GM21825 (cell line): ENCODE measurements around the gene ALDH4A1.
"Not testable (repeated sequence)": the region's sequence is repeated elsewhere in the genome, so short reads cannot be mapped to it uniquely, and the experiment has no call there.

Source experiments
- ATAC-seq: cut with Tn5 transposase; IDR thresholded peaks from one replicate; pipeline ENCODE4 v1.9.1; 2021; ENCODE audit warnings: mild to moderate bottlenecking, moderate library complexity; ENCODE audit not compliant: unreplicated experiment

ALDH4A1 gene

GRCh38 chr1:18879215-18879790, 23.1 kb downstream of the ALDH4A1 start:
- ATAC-seq, result no peak

DNA sequence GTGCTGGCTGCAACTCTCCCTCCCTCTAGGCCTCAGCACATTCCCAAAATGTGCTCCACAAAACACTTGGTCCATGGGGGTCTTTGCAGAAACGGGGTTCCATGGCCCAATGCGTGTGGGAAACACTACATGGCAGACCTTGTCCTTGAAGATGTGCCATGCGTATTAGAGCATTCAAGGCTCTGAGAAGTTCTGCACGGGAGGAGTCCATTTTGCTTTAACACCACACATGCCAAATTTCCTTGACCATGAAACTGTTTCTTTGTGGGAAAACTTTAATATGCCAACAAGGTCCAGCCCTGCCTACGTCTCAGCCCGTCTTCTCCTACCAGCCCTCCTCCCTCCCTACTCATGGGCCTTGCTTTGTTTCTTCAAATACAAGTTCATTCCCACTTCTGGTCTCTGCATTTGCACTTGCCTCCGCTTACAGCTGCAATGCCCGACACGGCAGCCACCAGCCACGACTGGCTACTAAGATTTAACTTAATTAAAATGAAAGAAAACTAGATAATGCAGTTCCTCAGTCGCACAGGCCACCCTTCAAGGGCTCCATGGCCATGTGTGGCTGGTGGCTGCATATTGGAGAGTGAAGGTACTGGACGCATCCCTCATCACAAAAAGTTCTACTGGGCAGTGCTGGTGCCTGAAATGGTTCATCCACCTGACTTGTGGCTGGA, 23.7 kb downstream of the ALDH4A1 start:
- no peak for ATAC-seq

DNA sequence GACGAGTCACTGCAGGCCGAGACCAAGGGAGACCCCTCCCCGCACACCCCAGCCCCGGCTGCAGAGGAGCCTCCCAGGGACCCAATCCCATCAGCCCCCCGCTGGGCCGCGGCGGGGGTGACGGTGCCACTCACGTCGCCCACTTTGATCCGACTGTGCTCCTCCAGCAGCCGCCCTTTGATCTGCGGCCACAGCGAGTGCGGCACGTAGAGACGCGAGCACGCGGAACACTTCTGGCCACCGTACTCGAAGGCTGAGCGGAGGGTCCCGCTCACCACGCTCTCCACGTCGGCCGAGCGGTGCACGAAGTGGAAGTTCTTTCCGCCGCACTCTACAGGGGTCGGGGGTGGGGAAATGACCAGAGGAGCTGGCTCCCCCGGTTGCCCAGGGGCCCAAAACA, 25.1 kb downstream of the ALDH4A1 start:
- no peak for ATAC-seq

DNA sequence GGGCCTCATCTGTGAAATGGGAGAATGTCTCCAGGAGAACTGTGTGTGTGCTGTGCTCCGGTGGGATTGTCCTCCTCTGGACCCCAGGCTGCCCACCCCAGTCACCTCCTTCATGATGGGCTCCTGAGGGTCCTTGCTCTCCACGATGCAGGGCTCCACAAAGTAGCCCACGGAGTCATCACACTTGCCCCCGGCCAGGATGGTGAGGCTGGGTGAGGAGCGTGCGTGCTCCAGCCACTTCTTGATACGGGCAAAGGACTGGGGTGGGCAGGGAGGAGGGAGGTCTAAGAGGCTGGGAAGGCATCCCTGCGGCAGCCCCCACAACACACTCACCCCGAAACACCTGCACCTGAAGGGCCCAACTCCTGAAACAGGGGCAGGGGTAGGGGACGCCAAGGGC, 26.1 kb downstream of the ALDH4A1 start:
- ATAC-seq, result no peak

DNA sequence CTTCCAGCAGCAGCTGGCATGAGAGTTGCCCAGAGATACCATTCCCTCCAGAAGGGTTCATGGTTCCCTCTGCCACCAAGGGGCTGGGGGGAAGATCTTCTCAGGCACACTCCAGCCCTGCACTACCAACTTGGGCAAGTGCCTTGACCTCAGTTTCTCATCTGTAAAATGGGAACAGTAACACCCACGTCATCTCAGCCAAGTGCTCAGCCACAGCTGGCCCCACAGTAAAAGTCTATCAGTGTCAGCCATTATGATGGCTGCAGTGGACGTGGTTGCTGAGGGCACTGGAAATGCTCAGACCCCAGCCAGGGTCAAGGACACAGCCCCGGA, 26.6 kb downstream of the ALDH4A1 start:
- ATAC-seq, result no peak

- no peak for ATAC-seq
These were observed 27.1 kb downstream of the ALDH4A1 start for GRCh38 chr1:18875107-18875795.

GRCh38 chr1:18874600-18874999, 27.8 kb downstream of the ALDH4A1 start:
- no peak for ATAC-seq

GRCh38 chr1:18874036-18874435, 28.3 kb downstream of the ALDH4A1 start:
- no peak for ATAC-seq

- ATAC-seq, result no peak
These were observed 30.2 kb downstream of the ALDH4A1 start for GRCh38 chr1:18872071-18872611.

- no peak for ATAC-seq
These were observed 30.8 kb downstream of the ALDH4A1 start for GRCh38 chr1:18871401-18872070.

DNA sequence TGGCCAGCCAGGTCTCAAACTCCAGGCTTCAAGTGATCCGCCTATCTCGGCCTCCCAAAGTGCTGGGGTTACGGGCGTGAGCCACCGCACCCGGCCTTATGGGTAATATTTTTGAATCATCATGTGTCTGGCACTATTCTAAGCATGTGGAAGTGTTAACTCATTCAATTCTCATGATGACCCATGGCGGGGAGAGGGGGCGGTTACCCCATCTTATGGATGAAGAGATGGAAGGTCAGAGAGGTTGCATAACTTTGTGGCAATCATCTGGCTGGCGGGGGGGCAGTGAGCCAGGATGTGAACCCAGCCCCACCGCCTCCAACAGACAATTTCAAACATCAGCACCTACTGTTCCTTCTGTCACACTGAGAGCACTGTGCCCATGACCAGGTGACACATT, 31.4 kb downstream of the ALDH4A1 start:
- ATAC-seq, result no peak

DNA sequence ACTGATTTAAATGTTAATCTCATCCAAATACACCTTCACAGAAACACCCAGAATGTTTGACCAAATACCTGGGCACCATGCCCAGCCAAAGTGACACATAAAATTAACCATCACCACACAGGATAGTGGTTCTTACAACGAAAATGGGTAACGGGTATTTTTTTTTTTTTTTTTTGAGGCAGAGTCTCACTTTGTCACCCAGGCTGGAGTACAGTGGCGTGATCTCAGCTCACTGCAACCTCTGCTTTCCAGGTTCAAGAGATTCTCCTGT, 31.8 kb downstream of the ALDH4A1 start:
- ATAC-seq, result not testable (repeated sequence)

GRCh38 chr1:18869847-18870594, 32.3 kb downstream of the ALDH4A1 start:
- no peak for ATAC-seq

DNA sequence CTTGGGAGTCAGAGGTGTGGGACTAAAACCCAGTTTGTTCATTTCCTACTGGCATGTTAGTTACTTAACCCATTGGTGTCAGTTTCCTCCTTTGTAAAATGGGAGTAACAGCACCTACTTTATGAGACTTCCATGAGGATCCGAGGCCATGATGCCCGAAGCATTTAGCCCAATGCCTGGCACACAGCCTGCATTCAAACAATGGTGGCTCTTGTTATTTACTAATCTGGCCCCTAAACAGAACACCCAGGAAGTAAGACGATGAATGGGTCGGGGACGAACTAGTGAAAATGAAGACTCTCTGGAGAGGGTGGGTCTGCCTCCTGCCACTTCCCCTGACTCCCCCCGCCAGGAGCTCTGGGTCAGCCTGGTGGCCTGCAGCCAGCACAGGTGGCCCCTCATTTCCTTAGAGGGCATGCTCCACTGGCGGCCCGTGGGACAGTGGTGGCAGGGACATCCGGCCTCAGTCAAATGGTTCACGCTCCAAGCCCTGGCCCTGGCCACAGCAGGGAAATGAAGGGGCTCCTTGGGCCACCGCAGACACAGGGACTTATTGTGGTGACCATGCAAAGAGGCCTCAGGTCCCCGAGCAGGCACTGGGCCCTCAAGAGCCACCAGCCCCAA, 33.4 kb downstream of the ALDH4A1 start:
- no peak for ATAC-seq

DNA sequence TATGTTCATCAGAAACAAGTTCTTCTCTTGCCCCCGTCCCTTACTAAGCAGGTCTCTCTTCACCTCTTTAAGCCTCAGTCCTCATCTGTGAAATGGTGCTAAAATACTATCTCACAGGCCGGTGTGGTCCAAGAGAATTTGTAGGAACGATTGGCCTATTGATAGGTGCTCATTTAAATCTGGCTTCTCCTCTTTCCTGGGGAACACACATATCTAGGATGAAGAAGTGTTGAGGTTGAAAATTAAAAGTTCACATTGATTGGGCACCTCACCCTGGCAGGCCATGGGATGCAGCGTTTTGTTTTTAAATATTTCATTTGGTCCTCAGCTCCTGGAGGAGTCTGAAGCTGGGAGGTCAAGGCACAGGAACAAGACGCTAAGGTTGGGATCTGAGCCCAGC, 34.0 kb downstream of the ALDH4A1 start:
- no peak for ATAC-seq

DNA sequence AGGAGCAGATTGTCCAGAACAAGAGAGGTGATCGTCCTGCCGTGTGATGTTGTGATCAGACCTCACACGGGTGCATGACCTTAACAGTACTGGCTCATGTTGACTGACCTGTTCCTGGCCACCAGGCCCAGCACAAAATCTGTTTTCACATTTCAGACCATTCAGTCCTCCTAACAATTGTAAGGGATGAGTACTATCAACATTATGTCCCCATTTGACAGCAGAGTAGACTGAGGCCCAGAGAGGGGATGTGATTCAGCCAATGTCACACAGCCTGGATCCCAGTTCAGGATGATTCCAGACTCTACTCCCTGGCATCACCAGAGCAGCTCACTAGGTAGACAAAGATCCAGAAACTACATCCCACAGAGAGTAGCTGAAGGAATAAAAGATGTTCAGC, 35.5 kb downstream of the ALDH4A1 start:
- no peak for ATAC-seq

DNA sequence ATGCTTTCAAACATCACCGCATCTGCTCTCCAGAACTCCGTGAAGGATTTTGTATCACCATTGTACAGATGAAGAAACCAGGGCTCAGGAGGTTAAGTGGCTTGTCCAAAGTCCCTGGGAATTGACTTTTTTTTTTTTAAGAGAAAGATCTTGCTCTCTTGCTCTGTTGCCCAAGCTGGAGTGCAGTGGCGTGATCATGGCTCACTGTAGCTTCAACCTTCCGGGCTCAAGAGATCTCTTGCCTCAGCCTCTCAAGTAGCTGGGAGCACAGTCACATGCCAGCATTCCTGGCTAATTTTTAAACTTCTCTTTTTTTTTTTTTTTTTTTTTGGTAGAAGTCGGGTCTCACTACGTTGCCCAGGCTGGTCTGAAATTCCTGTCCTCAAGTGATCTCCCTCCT, 36.0 kb downstream of the ALDH4A1 start:
- no peak for ATAC-seq

GRCh38 chr1:18865176-18865575, 37.2 kb downstream of the ALDH4A1 start:
- ATAC-seq, result no peak

DNA sequence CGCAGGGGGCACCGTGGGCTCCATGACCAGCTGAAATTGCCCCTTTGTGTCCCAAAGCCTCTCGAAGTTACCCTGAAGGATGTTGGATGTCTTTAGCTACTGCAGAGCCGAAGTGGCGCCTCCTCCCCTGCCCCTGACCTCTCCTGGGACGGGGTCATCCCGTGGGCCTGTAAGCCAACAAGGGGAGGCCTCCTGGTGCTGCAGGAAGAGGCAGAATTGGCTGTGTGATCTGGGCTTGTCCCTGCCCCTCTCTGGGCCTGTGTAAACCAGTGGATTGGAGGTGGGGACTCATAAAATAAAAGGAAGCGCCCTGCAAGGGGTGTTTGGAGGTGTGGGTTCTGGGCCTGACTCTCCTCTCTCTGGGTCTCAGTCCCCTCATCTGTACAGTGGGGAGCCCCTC, 40.8 kb downstream of the ALDH4A1 start:
- no peak for ATAC-seq

DNA sequence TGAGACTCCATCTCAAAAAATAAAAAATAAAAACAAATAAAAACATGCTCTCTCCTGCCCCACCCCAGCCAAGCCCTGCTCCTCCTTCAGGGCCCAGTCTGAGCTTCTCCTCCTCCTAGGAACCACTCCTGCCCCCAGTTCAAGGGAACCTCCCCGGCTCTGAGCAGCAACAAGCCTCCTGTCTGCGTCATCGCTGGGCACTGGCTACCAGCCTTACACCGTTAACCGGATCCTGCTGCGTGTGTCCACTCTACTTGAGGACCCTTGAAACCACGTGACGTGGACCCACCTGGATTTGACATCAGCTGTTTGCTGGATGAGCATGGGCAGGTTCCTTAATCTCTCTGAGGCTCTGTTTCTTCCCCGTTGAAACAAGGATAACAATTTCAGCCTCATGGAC, 41.3 kb downstream of the ALDH4A1 start:
- no peak for ATAC-seq

- no peak for ATAC-seq
These were observed 42.8 kb downstream of the ALDH4A1 start, which contains the start of gene TAS1R2 for GRCh38 chr1:18859560-18859959. Gene TAS1R2, minus strand, starts transcription at chr1:18859660. Its CDS starts 0 bp downstream, at chr1:18859660.
